Measurements from ENCODE around the gene TAF4. TPM values are rescaled to one million over a fixed set of nuclear protein-coding genes. Genes with fewer than 3 reads are reported as not detected.

The TAF4 gene
- total and polyA plus RNA-seq, 2 of the 13 experiments (the other 11 are each of a cell fraction or from before 2014, with no cell fraction given): 5.9 to 12.0 TPM

DNA sequence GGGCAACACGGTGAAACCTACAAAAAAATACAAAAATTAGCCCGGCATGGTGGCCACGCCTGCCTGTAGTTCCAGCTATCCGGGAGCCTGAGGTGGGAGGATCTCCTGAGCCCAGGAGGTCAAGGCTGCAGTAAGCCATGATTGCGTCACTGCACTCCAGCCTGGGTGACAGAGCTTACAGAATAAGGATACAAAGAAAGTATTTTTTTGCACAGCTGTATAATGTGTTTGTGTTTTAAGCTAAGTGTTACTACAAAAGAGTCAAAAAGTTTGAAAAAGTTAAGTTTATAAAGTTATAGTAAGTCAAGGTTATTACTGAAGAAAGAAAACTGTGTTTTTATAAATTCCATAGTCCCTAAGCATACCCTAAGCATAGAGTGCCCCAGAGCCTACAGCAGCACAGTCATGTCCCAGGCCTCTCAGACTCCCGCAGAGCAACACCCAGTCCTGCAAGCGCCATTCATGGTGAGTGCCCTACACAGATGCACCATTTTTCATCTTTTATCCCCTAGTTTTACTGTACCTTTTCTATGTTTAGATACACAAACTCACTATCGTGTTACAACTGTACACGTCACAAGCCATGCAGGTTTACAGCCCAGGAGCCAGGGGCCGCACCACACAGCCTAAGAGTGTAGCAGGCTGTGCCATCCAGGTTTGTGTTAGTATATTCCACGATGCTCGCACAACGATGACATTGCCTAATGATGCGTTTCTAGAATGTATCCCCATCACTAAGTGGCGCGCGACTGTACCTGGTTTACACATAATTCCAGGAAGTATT, 22.4 kb downstream of the TAF4 start (continued):
- TF ChIP-seq, protein P1, sequence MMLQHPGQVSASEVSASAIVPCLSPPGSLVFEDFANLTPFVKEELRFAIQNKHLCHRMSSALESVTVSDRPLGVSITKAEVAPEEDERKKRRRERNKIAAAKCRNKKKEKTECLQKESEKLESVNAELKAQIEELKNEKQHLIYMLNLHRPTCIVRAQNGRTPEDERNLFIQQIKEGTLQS (CRISPR knock-in tag; IDR thresholded peaks at IDR 0.05): peak; percentile 98
- TF ChIP-seq BRD4 (CRISPR knock-in tag; IDR thresholded peaks at IDR 0.05) (no peak), HMG20B (CRISPR knock-in tag; conservative IDR thresholded peaks at IDR 0.05) (0 out of 2 replicates have a peak, but pooled peaks have one; percentile 35), ZNF33B (CRISPR knock-in tag; IDR thresholded peaks at IDR 0.05) (0 out of 2 replicates have a peak, but pooled peaks have one; percentile 41), ZNF430 (CRISPR knock-in tag; IDR thresholded peaks at IDR 0.05) (peak; percentile 70; the same call in 1 of the 2 replicates), U2AF1 (optimal IDR thresholded peaks at IDR 0.05; ENCODE audit: low read depth, low read length) (no peak), ZNF292 (CRISPR knock-in tag; IDR thresholded peaks at IDR 0.05; ENCODE audit: borderline replicate concordance, low read depth) (peak; percentile 74; the same call in 1 of the 2 replicates), DNMT1 (CRISPR knock-in tag; IDR thresholded peaks at IDR 0.05) (no peak), ZFP90 (CRISPR knock-in tag; IDR thresholded peaks at IDR 0.05; ENCODE audit: borderline replicate concordance) (0 out of 2 replicates have a peak, but pooled peaks have one; percentile 57), MYNN (CRISPR knock-in tag; IDR thresholded peaks at IDR 0.05; ENCODE audit: low read depth) (no peak), KLF13 (CRISPR knock-in tag; IDR thresholded peaks at IDR 0.05) (no peak), IKZF4 (CRISPR knock-in tag; IDR thresholded peaks at IDR 0.05; ENCODE audit: borderline replicate concordance, low read depth, not compliant biosample characterization) (no peak), ATM (IDR thresholded peaks at IDR 0.05; ENCODE audit: borderline replicate concordance) (no peak), TBP (CRISPR knock-in tag; IDR thresholded peaks at IDR 0.05) (no peak), ARNT (IDR thresholded peaks at IDR 0.05) (no peak), ZNF136 (CRISPR knock-in tag; IDR thresholded peaks at IDR 0.05; ENCODE audit: low read depth) (no peak; the same call in 1 of the 2 replicates), AGO2 (optimal IDR thresholded peaks at IDR 0.05; ENCODE audit: low read depth, low read length) (no peak), MYC (CRISPR knock-in tag; IDR thresholded peaks at IDR 0.05; ENCODE audit: borderline replicate concordance) (peak; percentile 78; the same call in 1 of the 2 replicates), SNAPC2 (CRISPR knock-in tag; IDR thresholded peaks at IDR 0.05) (0 out of 2 replicates have a peak, but pooled peaks have one; percentile 51), TBX3 (IDR thresholded peaks at IDR 0.05; ENCODE audit: borderline replicate concordance) (no peak), SATB2 (CRISPR knock-in tag; IDR thresholded peaks at IDR 0.05) (no peak)
- TF ChIP-seq, protein P2, sequence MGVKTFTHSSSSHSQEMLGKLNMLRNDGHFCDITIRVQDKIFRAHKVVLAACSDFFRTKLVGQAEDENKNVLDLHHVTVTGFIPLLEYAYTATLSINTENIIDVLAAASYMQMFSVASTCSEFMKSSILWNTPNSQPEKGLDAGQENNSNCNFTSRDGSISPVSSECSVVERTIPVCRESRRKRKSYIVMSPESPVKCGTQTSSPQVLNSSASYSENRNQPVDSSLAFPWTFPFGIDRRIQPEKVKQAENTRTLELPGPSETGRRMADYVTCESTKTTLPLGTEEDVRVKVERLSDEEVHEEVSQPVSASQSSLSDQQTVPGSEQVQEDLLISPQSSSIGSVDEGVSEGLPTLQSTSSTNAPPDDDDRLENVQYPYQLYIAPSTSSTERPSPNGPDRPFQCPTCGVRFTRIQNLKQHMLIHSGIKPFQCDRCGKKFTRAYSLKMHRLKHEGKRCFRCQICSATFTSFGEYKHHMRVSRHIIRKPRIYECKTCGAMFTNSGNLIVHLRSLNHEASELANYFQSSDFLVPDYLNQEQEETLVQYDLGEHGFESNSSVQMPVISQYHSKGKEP (CRISPR knock-in tag; IDR thresholded peaks at IDR 0.05): no peak
- TF ChIP-seq, protein P3, sequence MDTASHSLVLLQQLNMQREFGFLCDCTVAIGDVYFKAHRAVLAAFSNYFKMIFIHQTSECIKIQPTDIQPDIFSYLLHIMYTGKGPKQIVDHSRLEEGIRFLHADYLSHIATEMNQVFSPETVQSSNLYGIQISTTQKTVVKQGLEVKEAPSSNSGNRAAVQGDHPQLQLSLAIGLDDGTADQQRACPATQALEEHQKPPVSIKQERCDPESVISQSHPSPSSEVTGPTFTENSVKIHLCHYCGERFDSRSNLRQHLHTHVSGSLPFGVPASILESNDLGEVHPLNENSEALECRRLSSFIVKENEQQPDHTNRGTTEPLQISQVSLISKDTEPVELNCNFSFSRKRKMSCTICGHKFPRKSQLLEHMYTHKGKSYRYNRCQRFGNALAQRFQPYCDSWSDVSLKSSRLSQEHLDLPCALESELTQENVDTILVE (CRISPR knock-in tag; IDR thresholded peaks at IDR 0.05): peak; percentile 60
- TF ChIP-seq, protein P4, sequence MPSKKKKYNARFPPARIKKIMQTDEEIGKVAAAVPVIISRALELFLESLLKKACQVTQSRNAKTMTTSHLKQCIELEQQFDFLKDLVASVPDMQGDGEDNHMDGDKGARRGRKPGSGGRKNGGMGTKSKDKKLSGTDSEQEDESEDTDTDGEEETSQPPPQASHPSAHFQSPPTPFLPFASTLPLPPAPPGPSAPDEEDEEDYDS (CRISPR knock-in tag; IDR thresholded peaks at IDR 0.05): peak; percentile 27; the same call in 1 of the 2 replicates
- TF ChIP-seq, protein P5, sequence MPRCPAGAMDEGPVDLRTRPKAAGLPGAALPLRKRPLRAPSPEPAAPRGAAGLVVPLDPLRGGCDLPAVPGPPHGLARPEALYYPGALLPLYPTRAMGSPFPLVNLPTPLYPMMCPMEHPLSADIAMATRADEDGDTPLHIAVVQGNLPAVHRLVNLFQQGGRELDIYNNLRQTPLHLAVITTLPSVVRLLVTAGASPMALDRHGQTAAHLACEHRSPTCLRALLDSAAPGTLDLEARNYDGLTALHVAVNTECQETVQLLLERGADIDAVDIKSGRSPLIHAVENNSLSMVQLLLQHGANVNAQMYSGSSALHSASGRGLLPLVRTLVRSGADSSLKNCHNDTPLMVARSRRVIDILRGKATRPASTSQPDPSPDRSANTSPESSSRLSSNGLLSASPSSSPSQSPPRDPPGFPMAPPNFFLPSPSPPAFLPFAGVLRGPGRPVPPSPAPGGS (CRISPR knock-in tag; IDR thresholded peaks at IDR 0.05): no peak
- TF ChIP-seq, protein P6, sequence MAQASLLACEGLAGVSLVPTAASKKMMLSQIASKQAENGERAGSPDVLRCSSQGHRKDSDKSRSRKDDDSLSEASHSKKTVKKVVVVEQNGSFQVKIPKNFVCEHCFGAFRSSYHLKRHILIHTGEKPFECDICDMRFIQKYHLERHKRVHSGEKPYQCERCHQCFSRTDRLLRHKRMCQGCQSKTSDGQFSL (CRISPR knock-in tag; IDR thresholded peaks at IDR 0.05): no peak

Data from HepG2 (cell line).